SIG-M5 (cell line): ENCODE data around the gene HOXD13.

Source experiments
- DNase-seq: peaks from one replicate; lab custom pipeline; 2025; lab: John Stamatoyannopoulos, UW

HOXD13 gene

DNA sequence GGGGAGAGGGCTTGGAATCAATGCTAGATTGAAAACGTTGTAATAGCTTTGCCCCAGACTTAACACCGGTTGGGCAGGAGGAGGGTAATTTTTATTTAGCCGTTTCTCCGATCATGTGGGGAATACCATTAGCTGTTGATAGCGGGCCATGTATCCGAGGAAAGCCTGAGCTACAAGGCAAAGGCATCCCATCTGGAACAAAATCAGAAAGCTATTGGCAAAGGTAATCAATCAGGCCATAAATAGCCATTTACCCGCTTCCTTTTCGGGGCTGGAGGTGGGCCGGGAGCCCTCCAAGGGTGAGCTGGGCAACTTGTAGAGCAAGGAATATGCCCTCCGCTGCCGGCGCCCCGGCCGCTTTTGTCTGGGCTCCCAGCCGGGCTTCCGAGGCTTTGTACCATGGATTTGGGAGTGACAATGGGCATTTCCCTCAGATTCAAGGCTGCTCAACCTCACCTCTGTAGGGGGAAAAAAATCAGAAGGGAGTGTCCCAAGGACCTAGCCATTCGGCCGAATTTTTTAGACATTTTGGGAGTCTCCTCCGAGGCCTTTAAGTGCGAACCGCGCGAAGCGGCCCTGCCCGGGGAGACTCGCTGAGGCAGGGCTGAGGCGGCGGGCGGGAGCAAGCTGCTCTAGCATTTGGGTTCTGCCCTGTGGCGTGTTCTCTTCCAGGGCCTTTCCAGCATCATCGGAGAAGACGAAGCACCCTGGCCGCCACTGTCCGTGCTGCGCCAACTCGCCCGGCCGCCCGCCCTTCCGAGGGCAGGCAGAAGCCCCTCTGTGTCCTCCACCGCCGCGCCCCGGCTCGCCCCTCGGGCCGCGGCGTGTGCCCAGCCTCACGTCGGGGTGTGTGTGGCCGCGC is 28.9 kb downstream of the HOXD13 start:
- no peak for DNase-seq

- DNase-seq = no peak
Observed at GRCh38 chr2:176122052-176122682, 29.6 kb downstream of the HOXD13 start.

- DNase-seq = no peak
Observed at GRCh38 chr2:176122683-176123410, 30.3 kb downstream of the HOXD13 start, which contains the start of gene HOXD9. Gene HOXD9, plus strand, starts transcription at chr2:176122719. Its CDS starts 50 bp downstream, at chr2:176122769.

DNA sequence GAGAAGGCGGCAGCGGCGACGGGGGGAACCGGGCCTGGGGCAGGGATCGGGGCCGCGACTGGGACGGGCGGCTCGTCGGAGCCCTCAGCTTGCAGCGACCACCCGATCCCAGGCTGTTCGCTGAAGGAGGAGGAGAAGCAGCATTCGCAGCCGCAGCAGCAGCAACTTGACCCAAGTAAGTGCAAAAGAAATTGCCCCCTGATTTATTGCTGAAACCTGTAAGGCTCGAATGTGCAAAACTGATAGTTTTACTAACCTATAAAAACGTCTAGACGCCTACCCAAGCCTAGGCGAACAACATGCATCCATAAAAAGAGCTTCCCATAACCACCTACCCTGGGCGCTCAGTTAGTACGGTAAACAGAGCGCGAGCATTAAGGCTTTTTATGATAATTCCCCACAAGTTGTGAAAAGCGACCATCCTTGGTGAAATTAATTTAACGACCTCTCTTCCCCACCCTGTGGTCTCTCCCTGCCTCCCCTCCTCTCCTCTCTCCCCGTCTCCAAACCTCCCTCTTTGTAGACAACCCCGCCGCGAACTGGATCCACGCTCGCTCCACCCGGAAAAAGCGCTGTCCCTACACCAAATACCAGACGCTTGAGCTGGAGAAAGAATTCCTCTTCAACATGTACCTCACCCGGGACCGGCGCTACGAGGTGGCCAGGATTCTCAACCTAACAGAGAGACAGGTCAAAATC is 31.0 kb downstream of the HOXD13 start:
- no peak for DNase-seq

DNA sequence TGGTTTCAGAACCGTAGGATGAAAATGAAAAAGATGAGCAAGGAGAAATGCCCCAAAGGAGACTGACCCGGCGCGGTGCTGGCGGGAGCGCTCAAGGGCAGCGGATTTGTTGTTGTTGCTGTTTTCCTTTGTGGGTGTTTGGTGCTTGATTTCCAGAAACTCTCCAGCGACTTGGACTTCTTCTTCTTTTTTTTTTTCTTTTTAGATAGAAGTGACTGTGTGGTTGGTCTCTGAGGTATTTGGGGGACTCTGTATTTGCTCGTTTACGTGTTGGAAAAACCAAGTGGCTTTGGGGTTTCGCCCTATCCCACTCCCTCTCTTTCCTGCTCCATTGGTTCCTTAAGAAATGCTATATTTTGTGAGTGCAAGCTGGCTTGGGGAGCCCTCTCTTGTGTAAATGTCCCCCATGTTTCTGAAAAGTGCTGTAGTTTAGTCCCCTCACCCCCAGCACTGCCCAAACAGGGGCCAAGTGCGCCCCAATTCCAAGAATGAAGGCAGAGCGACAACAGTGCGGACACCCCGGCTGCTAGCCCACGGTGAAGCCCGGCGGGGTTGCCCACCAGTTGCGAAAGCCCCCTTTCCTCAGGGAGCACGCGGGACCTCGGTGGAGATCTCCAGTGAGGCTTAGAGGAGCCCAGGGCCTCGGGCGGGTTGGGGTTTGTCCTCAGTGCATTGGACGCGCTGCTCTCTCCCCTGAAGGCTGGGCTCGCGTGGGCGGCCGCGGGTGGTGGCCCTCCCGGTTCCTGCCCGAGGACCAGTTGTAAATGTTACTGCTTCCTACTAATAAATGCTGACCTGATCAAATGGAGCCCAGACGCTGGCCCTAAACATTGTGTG is 31.8 kb downstream of the HOXD13 start:
- no peak for DNase-seq

DNA sequence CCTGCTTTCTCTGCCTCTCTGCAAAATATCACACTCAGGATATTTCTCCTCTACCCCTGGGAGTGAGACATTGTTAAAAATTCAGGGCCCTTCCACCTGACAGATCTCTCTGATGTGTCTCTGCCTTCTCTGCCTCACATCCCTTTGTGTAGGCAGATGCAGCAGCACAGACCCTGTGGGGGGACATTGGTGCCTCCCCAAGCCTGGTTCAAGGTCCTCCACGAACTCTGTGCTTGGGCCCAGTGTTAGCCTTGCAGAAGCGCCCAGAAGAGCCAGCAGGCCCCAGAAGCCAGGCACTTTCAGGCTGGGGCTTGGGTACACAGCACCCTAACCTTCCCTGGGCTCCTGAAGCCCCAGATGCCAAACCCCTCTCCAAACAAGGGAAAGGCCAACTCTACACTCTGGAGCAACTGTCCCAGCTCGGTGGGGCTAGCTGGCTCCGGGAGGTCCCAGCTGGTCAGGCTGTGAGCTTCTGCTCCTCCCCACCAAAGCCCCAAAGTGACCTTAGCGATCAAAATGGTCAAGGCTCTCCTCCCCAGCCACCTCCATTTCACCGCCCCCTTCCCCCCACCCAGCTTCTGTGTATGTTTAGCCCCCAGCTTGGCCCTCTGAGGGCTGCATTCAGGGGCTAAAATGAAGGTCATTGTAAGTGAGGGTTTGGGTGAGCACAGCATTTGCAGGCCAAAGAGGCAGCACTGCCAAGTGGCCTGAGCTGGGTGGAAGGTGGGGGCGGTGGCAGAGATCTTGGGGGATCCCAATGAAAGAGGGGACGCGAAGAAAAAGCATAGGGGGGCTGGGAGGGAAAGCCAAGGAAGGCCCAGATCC is 32.6 kb downstream of the HOXD13 start:
- DNase-seq = no peak

GRCh38 chr2:176125772-176126054 is 33.2 kb downstream of the HOXD13 start:
- no peak for DNase-seq

- no peak for DNase-seq
Observed at GRCh38 chr2:176126929-176127773, 34.6 kb downstream of the HOXD13 start.

DNA sequence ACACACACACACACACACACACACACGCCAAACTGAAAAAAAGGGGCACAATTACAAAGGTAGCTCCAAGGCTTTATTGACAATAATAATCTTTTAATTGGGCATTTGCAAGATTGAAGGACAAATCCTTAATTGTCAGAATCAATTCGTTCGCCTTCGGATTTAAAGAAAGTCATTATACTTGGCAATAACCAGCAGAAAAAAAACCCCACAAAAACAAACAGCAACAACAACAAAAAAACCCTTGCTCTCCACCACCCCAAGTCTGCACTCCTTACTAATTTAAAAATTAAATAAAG is 35.2 kb downstream of the HOXD13 start:
- DNase-seq = no peak

GRCh38 chr2:176128172-176128981 is 35.9 kb downstream of the HOXD13 start:
- no peak for DNase-seq

GRCh38 chr2:176128982-176129796 is 36.7 kb downstream of the HOXD13 start, which contains the start of gene HOXD8:
Gene HOXD8, plus strand, starts transcription at chr2:176129705. Its CDS starts 662 bp downstream, at chr2:176130367.
- DNase-seq = no peak

DNA sequence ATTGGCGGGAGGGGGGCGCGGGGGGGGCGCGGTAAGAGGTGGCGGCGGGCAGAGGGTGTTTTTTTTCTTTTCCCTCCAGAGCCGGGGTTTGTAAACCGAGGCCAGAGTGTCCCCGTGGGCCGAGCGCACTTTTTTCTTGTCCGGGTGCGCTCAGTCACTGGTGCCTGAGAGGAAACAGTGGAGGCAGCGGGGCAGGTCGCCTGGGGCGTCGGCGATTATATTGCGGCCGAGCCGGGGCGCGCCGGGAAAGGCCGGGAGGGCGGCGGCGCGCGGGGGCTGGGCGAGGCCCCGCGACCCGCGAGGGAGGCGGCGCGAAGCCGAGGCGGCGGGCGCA is 37.3 kb downstream of the HOXD13 start:
- DNase-seq = no peak

DNA sequence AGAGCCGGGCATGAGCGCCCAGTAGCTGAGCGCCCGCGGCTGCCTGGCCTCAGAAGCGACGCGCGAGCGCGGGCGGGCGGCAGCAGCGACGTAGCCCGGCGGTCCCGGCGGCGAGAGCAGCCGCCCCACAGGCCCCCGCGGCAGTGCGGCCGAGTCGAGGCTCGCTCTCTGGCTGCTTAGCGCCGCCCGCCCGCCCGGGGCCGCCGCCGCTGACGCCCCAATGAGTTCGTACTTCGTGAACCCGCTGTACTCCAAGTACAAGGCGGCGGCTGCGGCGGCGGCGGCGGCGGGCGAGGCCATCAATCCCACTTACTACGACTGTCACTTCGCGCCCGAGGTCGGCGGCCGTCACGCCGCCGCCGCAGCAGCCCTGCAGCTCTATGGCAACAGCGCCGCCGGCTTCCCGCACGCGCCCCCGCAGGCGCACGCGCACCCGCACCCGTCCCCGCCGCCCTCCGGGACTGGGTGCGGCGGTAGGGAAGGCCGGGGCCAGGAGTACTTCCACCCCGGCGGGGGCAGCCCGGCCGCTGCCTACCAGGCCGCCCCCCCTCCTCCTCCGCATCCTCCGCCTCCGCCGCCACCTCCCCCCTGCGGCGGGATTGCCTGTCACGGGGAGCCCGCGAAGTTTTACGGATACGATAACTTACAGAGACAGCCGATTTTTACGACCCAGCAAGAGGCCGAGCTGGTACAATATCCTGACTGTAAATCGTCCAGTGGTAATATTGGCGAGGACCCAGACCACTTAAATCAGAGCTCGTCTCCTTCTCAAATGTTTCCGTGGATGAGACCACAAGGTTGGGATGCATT is 37.8 kb downstream of the HOXD13 start:
- no peak for DNase-seq

DNA sequence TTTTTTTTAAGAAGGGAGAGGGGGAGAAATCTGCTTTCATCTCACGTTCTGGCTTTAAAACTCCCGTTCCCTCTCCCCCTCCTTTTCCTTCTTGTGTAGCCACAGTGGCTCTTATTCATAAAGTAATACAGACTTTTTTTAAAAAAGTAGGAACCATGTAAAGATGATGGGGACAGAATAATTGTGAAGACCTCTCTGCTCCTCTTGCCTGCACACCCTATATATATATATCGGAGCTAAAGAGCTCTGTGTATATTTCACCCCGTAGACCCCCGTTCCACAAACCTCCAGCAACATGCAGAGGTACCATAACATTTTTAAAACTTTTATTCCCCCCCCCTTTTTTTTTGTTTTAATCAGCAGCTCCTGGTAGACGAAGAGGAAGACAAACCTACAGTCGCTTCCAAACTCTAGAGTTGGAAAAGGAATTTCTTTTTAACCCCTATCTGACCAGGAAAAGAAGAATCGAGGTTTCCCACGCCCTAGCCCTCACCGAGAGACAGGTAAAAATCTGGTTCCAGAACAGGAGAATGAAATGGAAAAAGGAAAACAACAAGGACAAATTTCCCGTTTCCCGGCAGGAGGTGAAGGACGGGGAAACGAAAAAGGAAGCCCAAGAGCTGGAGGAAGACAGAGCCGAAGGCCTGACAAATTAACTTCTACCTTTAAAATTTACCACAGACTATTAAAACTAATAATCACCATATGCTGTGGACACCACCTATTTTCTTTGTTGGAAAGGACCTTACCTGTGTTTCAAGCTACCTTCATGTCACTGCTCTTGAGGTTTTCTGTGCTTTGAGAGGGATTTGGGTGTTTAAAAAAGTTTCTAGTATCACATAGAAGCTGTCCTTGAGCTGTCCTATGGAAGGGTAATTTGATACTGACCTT is 38.7 kb downstream of the HOXD13 start:
- DNase-seq = no peak

- no peak for DNase-seq
Observed at GRCh38 chr2:176131848-176132158, 39.3 kb downstream of the HOXD13 start.
